Measurements from ENCODE around the gene USP3. TPM values are rescaled to one million over a fixed set of nuclear protein-coding genes. Genes with fewer than 3 reads are reported as not detected.

USP3 gene
- total and polyA plus RNA-seq, 10 of the 15 experiments (the other 5 are each of a cell fraction or from before 2014, with no cell fraction given), result 23.8 to 64.5 (median 50.3) TPM

- TF ChIP-seq ZBTB40 (IDR thresholded peaks at IDR 0.05; ENCODE audit: borderline replicate concordance) (no peak), SP1 (IDR thresholded peaks at IDR 0.05; ENCODE audit: low read depth, low read length) (peak; percentile 32), TCF12 (IDR thresholded peaks at IDR 0.05; ENCODE audit: low read depth, low read length) (0 out of 2 replicates have a peak, but pooled peaks have one; percentile 22), POU2F2 (IDR thresholded peaks at IDR 0.05; ENCODE audit: borderline replicate concordance, low read depth, low read length) (peak; percentile 61; the same call in 1 of the 3 replicates), POLR2A (IDR thresholded peaks at IDR 0.05; ENCODE audit: low read depth, low read length) (no peak), SPI1 (IDR thresholded peaks at IDR 0.05; ENCODE audit: borderline replicate concordance, insufficient read depth, low read depth, low read length) (0 out of 2 replicates have a peak, but pooled peaks have one; percentile 7), IRF4 (IDR thresholded peaks at IDR 0.05; ENCODE audit: low read depth, low read length) (no peak), TCF3 (IDR thresholded peaks at IDR 0.05; ENCODE audit: borderline replicate concordance, insufficient read depth, low read depth, low read length) (peak; percentile 44; the same call in 1 of the 2 replicates), WRNIP1 (IDR thresholded peaks at IDR 0.05; ENCODE audit: borderline replicate concordance, low read depth, low read length) (no peak), NBN (IDR thresholded peaks at IDR 0.05) (peak; percentile 57; the same call in 1 of the 2 replicates), RAD21 (IDR thresholded peaks at IDR 0.05; ENCODE audit: insufficient read depth, low read depth, low read length) (peak; percentile 82), BACH1 (IDR thresholded peaks at IDR 0.05; ENCODE audit: borderline replicate concordance) (no peak)
These were observed 17.2 kb upstream of the USP3 start (continued) for GRCh38 chr15:63487076-63487757.
